ENCODE results near the gene PDGFA.

The PDGFA gene

DNA sequence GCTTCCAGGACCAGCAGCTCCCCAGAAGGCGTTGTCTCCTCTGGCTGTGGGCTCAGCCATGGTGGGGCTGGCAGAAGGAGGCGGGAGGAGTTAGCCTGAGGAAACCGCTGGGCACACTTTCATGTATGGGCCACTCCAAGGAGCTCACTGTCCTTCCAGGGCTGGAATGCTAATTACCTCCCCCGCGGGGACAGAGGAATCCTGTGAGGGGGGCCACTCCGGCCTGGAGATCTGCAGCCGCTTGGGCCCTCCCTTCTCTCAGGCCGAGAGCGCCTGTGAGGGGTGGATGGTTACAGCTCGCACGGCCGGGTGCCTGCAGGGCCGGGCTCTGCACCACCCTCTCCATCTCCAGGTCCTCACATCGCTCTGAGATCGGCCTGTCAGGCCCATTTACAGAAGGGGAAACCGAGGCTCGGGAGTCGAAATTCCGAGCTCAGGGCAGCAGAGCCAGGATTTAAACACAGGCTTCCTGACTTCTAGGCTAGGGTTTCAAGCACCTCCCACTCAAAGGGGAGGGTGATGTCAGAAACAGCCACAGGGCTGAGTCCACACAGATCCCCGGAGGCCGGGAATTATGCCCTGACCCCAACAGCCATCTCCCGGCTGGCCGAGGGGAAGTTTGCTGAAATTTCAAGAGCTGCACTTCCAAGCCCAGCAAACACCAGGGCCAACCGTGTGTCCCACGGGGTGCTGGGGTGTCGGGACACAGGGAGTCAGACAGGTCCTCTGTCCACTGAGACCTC is 59.1 kb downstream of the PDGFA start:
- DNase-seq (ENCODE audit: low read depth) = peak; percentile 33

DNA sequence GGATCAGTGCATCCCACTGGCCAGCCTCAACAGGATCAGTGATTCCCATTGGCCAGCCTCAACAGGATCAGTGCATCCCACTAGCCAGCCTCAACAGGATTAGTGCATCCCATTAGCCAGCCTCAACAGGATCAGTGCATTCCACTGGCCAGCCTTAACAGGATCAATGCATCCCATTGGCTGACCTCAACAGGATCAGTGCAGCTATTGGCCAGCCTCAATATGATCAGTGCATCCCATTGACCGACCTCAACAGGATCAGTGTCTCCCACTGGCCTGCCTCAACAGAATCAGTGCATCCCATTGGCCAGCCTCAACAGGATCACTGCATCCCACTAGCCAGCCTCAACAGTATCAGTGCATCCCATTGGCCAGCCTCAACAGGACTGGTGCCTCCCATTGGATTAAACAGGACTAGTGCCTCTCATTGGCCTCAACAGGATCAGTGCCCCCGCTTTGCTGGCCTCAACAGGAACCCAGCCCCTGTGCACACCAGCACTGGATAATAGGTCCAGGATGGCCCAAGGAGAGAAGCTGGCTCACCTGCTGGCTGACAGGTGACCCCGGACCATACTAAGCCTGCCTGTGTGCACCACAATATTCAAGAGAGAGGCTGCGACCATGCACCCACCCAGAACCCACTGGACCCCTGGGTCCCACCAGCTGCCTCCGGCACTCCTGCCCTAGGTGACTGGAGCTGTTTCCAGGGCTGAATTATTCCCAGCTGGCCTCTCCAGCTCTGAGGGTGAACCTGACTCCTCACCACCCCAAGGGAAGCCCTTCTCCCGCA is 59.9 kb downstream of the PDGFA start:
- DNase-seq (ENCODE audit: low read depth) = no peak

DNA sequence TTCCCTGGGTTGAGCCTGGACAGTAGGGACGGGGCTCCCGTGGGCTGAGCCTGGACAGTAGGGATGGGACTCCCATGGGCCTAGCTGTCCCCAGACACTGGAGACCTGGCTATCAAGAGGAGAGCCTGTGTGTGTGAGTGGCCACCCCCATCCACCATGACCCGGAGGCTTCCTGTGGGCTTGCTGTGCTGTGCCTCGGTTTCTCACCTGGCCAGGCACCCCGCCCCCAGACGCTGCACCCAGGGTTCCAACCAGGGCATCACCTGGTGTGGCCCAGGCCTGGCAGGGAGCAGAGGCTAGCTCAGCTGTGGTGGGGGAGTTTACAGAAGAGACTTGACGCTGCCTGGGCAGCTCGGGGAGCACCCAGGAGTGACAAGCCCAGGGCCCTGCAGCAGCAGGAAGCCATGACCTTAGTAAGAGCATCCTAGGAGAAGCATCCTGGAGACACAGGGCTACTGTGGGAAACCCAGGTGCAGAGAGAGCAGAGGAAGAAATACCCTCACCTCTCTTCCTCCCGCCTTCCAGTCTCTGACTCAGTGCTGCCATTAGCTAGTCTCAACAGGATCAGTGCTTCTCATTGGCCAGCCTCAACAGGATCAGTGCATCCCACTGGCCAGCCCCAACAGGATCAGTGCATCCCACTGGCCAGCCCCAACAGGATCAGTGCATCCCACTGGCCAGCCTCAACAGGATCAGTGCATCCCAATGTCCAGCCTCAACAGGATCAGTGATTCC is 61.0 kb downstream of the PDGFA start:
- no peak for DNase-seq (ENCODE audit: low read depth)

DNA sequence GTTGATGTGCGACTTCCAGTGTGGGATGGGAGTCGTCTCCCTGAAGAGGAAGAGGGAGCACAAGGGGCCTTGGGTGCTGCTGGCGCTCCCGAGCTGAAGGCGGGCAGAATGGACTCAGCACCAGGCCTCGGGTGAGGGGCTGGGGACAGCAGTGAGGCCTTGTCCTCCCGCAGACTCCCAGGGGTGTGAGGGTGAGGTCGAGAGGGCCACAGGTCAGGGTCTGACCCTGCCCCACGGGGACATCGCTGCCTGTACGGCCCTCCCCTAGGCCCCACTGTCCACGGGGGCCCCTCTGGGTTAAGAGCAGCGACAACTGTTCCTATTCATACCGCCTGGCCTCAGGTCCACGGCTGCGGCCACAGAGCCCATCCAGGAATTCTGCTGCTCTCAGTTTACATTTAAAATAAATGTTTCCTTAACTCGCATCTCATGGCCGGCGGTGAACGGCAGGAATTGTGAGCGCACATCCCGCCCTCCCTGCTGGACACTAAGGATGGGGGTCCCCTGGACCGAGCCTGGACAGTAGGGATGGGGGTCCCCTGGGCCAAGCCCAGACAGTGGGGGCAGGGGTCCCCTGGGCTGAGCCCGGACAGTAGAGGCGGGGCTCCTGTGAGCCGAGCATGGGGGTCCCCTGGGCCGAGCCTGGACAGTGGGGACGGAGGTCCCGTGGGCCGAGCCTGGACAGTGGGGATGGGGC is 61.7 kb downstream of the PDGFA start:
- DNase-seq (ENCODE audit: low read depth) = no peak

DNA sequence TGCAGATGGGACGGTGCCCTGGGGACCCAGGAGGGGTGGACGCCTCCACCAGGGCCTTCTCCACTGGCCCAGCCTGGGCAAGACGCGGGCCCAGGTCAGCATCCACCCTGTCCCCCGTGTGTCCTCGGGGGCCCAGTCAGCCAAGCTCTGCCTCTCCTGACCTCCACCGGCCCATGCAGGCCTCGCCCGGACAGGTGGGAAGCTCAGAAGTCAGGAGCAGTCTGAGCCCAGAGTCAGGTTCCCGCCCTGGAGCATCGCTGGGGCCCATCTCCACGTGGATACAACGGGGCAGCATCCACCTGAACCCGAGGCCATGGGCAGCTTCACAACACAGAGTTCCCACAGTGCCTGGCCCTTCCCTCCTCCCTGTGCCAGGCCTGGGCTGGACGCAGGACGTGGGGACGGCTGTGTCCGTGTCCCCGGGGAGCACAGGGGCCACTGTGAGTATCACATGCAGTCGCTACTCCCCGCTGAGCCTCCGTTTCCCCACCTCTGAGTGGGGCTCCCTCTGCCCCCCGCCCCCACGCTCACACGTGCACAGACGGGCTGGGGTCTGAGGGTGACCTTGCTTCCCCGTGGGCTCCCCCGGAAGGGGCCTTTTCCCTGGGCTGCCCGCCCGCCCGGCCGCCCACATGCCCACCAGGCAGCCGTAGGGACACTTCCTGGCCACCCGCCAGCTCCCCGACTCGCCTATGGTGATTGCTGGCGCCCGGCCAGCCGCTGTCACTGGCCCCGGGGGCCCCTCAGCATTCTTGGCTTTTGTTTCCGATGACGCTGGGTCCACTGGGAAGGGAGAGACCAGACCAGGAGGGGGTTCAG is 64.3 kb downstream of the PDGFA start:
- DNase-seq (ENCODE audit: low read depth) = no peak

DNA sequence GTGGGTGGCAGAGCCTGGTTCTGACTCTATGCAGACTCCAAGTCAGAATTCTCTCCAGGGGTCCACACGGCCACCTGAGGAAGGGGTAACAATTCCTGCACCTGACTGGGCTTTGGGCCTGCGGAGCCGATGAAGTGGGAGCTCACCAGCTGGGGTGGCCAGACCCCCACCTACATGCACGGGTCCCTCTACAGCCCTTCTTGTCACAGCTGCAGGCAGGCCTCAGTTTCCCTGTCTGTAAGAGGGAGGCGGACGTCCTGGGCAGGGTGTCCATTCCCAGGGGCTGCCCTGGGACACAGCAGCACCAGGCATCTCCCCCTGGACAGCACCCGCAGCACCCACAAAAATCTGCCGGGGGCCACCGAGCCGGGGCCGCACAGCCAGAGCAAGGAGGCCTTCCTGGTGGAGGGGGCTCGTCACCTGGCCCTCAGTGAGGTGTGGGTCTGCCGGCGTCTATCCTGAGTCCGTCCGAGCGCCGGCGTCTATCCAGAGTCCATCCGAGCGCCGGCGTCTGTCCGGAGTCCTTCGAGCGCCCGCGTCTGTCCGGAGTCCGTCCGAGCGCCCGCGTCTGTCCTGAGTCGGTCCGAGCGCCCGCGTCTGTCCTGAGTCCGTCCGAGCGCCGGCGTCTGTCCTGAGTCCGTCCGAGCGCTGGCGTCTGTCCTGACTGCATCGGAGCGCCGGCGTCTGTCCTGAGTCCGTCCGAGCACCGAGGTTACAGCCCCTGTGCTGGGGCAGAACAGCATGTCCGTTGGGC is 65.1 kb downstream of the PDGFA start:
- DNase-seq (ENCODE audit: low read depth) = no peak

DNA sequence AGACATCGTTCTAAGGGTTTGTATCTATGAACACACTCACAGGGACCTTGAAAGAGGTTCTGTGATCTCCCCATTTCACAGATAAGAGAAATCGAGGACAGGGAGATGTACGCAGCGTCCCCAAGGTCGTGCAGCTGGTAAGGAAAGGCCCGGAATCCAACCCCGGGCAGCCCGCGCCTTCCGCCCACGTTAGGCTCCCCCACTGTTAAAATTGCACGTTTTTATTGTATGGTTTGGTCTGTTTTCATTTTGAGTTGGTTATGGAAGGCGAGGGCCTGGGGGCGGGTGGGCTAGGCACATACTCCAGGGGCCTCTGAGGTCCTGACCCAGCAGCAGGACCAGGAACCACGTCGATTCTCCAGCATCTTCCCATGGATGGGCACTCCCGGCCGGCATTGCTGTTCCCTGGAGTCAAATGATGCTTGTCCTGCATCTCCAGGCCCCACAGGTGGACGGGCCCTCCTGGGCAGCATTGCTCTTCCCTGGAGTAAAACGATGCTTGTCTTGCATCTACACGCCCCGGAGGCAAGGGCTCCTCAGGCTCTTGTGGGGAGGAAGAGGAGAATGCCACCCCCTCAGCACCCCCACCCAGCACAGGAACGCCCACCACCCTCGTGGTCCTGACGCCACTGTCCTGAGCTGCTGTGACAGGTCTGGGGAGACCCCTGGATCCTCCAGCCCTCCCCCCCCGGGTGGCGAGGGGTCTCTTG is 65.9 kb downstream of the PDGFA start:
- no peak for DNase-seq (ENCODE audit: low read depth)

DNA sequence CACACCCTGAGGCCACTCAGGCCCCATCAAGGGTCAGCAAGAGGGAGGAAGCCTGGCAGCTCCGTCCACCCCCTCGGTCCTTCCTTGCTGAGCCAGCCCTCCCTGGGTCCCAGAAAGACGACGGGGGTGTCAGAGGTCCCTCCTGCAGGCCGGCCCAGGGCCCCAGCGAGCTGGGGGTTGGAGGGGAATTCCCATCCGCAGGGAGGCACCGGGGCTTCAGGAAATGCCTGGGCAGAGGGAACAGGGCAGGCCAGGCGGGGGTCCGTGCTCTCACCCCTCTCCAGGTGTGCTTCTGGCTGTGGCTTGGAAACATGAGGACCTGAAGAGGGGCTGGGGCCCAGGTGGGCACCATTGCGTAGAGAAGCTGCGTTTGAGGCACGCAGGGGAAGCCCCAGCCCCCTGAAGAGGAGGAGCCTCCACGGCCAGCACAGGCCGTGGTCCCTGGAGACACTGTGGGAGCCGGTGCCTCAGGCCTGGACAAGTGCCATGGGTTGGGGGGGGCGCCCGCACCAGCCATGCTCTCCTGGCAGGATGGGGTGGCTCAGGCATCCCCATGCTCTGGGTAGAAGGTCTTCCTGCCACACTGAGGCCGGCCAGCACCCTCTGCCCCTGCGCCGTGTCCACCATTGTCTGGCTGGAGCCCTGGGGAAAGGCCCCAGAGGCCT is 66.7 kb downstream of the PDGFA start:
- no peak for DNase-seq (ENCODE audit: low read depth)

DNA sequence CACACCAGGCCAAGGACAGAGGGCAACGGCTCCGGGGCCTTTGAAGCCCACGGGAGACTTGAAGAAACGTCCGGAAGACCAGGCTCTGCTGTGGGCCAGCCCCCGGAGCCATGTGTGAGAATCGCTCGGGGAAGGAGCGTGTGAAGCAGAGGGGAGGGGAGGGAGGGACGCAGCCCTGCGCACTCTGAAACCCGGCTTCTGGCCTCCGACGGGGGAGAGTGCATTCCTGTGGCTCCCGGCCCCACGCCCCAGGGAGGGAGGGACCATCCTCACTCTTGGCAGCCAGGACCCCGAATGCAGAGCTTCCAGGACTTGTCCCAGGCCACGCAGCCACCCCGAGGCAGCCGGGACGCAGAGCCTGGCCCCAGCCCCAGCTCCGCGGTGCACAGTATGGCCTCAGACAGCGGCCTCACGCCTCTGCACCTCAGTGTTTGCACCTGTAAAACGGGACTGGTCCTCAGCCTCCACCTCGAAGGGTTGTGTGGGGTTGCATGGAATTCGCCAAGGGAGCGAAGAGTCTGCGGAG is 67.4 kb downstream of the PDGFA start:
- no peak for DNase-seq (ENCODE audit: low read depth)

DNA sequence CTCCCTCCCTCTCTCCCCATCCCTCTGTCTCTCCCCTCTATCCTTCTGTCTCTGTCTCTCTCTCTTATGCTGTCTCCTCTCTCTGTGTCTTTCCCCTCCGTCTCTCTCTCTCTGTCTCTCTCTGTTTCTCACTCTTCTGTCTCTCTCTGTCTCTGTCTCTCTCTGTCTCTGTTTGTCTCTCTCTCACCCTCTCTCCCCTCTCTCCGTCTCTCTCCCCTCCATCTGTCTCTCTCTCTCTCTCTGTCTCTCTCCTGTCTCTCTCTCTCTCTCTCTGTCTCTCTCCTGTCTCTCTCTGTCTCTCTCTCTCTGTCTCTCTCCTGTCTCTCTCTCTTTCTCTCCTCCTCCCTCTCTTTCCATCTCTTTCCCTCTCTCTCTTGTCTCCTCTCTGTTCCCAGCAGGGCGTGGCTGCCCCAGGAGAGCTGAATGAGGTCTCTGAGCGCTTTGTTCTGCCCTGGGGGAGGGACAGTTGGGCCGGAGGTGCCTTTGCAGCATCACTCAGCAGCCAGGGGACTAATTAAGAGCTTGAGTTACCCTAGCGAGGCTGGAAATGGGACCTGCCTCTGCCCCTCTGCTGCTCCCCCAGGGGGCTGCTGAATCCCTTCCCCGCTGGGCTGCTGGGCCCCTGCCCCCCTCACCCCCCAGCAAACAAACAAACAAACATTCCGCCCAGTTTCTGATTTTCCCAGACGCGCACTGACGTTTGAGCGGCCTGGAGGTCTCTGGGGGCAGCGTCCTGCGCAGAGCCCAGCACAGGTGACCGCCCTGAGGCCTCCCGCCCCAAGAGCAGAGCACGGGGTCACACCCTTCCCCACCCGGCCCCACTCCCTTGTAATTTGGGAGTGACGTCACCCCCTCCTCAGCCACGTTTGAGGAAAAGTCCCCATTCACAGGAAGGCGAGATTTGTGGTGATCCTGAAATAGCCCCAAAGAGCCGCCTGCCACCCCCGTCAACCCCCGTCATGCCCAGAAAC is 68.1 kb downstream of the PDGFA start:
- no peak for DNase-seq (ENCODE audit: low read depth)

DNA sequence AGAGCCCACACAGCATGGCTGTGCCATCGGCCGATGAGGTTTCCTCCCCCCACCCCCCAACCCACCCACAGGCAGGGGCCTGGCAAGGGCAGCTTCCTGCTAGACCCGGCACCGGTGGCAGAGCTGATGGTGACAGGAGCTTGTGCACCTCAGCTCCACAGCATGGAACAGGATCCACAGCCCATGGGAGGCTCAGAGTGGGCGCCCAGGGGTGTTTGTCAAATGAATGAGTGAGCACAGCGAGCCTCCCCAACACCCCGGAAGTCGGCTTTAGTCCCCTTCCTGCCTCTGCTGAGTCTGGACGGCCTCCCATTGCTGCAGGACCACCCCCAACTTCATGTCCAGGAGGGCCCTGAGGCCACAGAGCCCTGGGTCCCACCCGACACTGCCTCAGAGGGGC is 68.9 kb downstream of the PDGFA start:
- DNase-seq (ENCODE audit: low read depth) = no peak

DNA sequence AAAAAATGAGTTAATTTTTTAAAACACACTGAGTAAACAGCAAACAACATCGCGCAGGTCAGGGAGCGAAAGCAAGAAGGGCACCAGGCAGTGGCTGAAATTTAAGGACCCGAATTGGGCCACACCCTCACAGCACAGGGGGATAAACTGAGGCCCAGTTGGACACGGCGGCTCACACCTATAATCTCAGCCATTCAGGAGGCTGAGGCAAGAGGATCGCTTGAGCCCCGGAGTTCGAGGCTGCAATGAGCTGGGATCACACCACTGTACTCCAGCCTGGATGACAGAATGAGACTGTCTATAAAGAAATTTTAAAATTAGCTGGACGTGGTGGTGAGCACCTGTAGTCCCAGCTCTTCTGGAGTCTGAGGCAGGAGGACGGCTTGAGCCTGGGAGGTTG is 69.6 kb downstream of the PDGFA start:
- no peak for DNase-seq (ENCODE audit: low read depth)

DNA sequence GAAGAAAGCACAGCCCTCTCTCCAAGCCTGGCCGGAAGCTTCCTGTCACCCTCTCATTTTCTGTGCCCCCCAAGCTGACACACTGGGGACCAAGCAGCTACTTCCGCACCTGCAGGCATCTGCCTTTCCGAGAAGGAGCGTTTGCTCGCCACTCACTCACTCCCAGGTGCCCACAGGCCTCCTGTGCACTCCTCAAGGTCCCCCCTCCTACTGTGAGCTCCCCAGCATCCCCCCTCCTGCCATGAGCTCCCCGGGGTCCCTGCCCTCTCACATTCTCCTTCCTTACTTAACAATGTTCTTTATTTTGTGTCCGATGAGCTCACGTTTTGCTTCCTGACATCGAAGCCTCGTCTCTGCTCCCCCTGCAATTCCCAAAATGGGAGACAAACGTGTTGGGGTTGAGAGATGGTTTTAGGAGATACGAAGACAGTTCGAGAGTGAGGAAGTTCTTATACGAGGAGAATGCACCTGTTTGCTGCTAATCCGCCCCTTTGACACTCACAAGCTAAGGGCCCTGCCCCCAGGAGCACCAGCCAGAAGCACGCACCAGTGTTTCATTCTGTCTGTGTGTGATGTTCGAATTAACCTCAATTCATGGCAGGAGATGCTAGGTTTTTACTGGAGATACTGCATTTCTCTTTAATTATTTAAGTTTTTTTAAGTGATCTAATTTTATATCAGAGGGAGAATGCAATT is 70.2 kb downstream of the PDGFA start:
- no peak for DNase-seq (ENCODE audit: low read depth)

DNA sequence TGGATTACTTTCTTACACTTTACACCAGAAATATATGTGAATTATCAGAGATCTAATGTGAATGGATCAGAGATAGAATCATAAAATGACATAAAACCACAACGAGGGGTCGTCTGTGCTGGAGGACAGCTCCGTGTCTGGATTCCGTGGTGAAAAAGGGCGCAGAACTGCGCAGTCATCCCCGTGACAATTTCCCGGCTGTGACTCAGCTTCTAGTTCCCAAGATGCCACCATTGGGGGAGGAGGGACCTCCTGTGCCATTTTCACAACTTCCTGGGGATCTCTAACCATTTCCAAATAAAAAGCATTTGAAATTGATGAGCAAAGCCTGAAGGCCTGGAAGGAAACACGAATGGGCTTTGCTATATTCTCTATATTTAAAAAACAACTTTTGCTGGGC is 72.1 kb downstream of the PDGFA start:
- no peak for DNase-seq (ENCODE audit: low read depth)
